LNCAP (cell line): Measurements from ENCODE around the gene ZFYVE16.

Experiments used
- CTCF ChIP-seq: fragments of 450-650 bp; IDR thresholded peaks from 2 replicates; pipeline ENCODE4 v1.5.1; 2017; ENCODE audit warnings: mild to moderate bottlenecking

The ZFYVE16 gene

GRCh38 chr5:80487444-80487828 lies 79.6 kb downstream of the ZFYVE16 start:
- no peak for TF ChIP-seq CTCF

GRCh38 chr5:80487829-80488721 lies 80.2 kb downstream of the ZFYVE16 start, which contains the start of gene FAM151B:
Gene FAM151B (plus strand): TSS chr5:80488100. CDS start chr5:80488124, 24 bp downstream.
- peak; percentile 46; the same call in 1 of the 2 replicates for TF ChIP-seq CTCF

GRCh38 chr5:80491296-80491695 lies 83.4 kb downstream of the ZFYVE16 start:
- TF ChIP-seq CTCF = no peak

GRCh38 chr5:80492741-80493140 lies 84.9 kb downstream of the ZFYVE16 start:
- no peak for TF ChIP-seq CTCF

GRCh38 chr5:80495891-80496290 lies 88.0 kb downstream of the ZFYVE16 start:
- no peak for TF ChIP-seq CTCF

- no peak for TF ChIP-seq CTCF
Measured at GRCh38 chr5:80502800-80503199, 94.9 kb downstream of the ZFYVE16 start.

GRCh38 chr5:80503641-80504040 lies 95.8 kb downstream of the ZFYVE16 start:
- TF ChIP-seq CTCF = no peak
